ENCODE results near the gene C13orf46. TPM values are rescaled to one million over a fixed set of nuclear protein-coding genes. Genes with fewer than 3 reads are reported as not detected.

C13orf46 gene
- total RNA-seq, 1 donor, result 0.27 TPM

DNA sequence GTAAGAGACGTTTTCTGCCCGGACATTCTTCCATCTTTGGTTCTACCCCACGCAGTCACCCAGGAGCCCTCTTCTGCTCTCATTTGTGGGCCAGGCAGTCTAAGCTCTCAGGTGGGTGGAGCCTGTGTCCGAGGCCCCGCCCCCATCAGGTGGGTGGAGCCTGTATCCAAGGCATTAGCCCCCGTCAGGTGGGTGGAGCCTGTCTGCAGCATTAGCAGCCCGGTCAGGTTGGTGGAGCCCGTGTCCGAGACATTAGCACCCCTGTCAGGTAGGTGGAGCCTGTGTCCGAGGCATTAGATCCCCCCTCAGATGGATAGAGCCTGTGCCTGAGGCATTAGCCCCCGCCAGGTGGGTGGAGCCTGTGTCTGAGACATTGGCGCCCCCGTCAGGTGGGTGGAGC is 45.5 kb upstream of the C13orf46 start:
- TF ChIP-seq, protein P1, sequence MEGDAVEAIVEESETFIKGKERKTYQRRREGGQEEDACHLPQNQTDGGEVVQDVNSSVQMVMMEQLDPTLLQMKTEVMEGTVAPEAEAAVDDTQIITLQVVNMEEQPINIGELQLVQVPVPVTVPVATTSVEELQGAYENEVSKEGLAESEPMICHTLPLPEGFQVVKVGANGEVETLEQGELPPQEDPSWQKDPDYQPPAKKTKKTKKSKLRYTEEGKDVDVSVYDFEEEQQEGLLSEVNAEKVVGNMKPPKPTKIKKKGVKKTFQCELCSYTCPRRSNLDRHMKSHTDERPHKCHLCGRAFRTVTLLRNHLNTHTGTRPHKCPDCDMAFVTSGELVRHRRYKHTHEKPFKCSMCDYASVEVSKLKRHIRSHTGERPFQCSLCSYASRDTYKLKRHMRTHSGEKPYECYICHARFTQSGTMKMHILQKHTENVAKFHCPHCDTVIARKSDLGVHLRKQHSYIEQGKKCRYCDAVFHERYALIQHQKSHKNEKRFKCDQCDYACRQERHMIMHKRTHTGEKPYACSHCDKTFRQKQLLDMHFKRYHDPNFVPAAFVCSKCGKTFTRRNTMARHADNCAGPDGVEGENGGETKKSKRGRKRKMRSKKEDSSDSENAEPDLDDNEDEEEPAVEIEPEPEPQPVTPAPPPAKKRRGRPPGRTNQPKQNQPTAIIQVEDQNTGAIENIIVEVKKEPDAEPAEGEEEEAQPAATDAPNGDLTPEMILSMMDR (IDR thresholded peaks at IDR 0.05; ENCODE audit: insufficient read depth, low read length), result no peak
- no peak for DNase-seq (ENCODE audit: low read depth)
- no peak overlapping the region for H3K4me3 ChIP-seq (ENCODE audit: low read depth, low read length)

DNA sequence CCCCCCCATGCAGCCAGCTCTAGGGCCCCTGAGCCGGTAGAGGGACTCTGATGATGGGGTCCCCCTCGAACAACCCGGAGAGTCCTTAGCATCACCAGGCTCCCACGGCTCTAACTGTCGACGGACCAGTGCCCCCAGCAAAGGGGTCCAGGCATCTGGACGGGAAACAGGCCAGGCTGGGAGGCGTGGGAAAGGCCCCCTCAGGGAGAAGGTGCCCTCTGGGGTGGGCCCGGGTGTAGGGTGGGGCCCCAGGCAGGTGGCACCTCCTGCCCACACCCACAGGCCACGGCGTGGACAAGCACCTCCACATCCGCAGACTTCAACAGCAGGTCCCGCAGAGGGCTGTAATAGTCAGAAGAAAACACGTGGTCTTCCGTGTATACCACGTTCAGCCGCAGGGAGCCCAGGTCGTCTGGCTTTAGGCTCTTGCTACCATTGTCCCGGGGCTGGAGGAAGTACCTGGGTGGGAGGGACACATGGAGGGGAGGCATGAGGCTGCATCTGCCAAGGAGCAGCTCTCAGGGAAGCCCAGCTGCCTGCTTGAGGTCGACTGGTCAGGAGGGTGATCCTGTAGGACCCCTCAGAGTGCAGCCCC is 44.7 kb upstream of the C13orf46 start:
- DNase-seq (ENCODE audit: low read depth), result no peak
- TF ChIP-seq, protein P1 (IDR thresholded peaks at IDR 0.05; ENCODE audit: insufficient read depth, low read length), result no peak
- H3K4me3 ChIP-seq (ENCODE audit: low read depth, low read length), result no peak overlapping the region

DNA sequence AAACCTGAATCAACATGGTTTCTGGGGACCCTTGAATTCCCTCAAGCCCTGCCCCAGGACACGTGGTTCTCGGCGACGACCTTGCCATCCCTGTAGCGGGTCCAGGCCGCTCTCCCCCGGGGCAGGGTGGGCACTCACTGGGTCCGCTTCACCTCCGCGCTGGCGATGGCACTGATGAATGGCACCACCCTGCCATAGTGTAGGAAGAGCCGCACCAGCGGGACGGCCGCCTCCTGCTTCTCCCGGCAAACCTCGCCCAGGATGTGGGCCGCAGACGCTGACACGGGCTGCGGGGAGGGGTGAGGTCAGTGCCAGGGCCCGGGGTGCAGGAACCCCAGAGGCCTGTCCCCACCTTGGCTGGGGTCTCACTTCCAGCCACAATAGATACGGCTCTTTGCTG is 44.1 kb upstream of the C13orf46 start:
- DNase-seq (ENCODE audit: low read depth), result no peak
- TF ChIP-seq, protein P1 (IDR thresholded peaks at IDR 0.05; ENCODE audit: insufficient read depth, low read length), result no peak
- H3K4me3 ChIP-seq (ENCODE audit: low read depth, low read length), result no peak overlapping the region

DNA sequence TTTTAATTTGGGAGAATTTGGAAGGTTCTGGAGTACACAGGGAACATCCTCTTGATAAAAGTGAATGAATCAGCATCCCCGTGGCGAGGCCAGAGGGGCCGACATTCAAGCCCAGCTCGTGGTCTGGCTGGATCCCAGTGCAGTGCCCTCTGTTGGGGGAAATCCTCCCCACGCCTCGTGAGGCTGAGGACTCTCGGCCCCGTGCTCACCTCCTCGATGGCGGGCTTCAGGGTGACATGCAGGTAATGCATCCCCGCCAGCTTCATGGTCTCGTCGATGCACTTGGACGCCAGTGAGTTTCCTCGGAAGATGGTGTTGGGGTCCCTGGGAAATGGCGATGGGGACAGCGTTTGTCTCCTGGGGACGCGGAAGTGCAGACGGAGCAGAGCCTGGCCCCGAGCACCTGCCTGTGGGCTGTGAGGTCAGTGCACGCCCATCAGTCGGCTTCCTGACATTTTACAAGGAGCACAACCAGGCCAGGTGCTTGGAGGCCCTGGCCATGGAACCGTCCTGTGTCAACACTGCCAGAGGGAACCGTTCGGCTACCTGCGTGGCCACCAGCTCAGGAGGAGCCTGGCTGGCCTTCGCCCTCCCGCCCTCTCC is 43.3 kb upstream of the C13orf46 start:
- TF ChIP-seq, protein P1 (IDR thresholded peaks at IDR 0.05; ENCODE audit: insufficient read depth, low read length), result peak; percentile 40
- peak; percentile 50 for DNase-seq (ENCODE audit: low read depth)

DNA sequence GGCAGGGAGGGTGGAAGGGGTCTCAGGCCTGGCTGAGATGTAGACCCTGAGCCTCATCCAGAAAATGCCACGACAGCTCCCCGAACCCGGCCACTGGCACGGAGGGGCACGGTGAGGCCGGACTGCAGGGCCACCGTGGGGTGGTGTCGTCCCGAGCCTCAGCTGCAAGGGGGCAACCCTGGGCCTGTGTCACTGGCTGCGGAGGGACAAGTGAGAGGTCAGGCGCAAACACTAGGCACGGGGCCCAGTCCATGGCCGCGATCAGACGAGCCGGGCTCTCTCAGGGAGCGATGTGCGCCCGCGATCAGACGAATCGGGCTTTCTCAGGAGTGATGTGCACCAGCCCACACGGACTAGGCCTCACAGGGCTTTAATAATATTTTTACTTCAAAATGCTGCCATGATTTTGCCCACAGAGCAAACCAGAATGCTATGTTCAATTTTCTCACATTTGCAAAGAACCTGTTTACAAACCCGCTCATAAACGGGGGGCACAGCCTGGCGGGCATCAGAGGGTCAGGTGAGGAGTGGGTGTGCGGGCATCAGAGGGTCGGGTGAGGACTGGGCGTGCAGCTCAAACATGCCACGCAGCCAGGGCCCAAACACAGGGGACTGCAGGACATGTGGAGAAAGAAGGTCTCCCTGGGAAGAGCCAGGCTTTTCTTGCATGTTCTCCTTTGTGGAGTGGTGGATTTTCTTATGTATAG is 42.6 kb upstream of the C13orf46 start:
- H3K4me3 ChIP-seq (ENCODE audit: low read depth, low read length), result no peak overlapping the region
- no peak for DNase-seq (ENCODE audit: low read depth)
- TF ChIP-seq, protein P1 (IDR thresholded peaks at IDR 0.05; ENCODE audit: insufficient read depth, low read length), result no peak

More for the DNA sequence above, 43.3 kb upstream of the C13orf46 start:
- H3K4me3 ChIP-seq (ENCODE audit: low read depth, low read length), result no peak overlapping the region

DNA sequence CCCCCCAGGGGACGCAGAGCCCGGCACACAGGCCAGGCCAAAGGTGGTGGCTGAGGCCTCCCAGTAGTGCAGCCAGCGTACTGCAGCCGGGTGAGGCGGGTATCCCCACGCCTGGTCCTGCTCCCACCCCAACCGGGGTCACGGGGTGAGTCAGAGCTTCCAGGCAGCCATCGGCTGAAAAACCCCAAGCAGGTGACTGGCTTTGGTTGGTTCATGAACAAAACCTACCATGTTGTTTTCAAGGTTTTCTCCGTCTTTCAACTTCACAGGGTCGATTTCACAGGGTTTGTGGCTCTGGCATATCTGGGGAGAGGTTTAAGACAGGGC is 42.1 kb upstream of the C13orf46 start:
- no peak overlapping the region for H3K4me3 ChIP-seq (ENCODE audit: low read depth, low read length)
- TF ChIP-seq, protein P1 (IDR thresholded peaks at IDR 0.05; ENCODE audit: insufficient read depth, low read length), result no peak
- DNase-seq (ENCODE audit: low read depth), result no peak

All from fibroblast of the aortic adventitia (primary cell).